H1 (cell line): ENCODE data around the gene PLSCR3. TPM values are rescaled to one million over a fixed set of nuclear protein-coding genes. Genes with fewer than 3 reads are reported as not detected.

Experiments
- CTCF ChIA-PET: fragments of 300-600 bp; sonication (Branson Sonifier 250); formaldehyde crosslinking; loops from one replicate; lab custom pipeline; 2021; ENCODE audit not compliant: partially characterized antibody; lab: Charles Lee
- POLR2A ChIA-PET: fragments of 300-600 bp; sonication (Branson Sonifier 250); formaldehyde crosslinking; loops from one replicate; lab custom pipeline; 2021; ENCODE audit warnings: inconsistent platforms; ENCODE audit not compliant: partially characterized antibody; lab: Charles Lee
- DNase-seq, 2 experiments: peaks; one replicate each; pipeline versions ENCODE4 v3.0.0 to v3.0.0-alpha.2; 2010 to 2022; ENCODE audit warnings: low spot score in 2 of 2, low read depth in 1 of 2, mixed read lengths in 1 of 2
- FAIRE-seq: peaks from 2 replicates; lab custom pipeline; 2011; peaks lifted over from hg19 to GRCh38; lab: Jason Lieb, UNC
- H2AFZ ChIP-seq: 2 replicates; pipeline ENCODE4 v1.8.1; 2012; ENCODE audit warnings: low read length, inconsistent platforms
- H2AK5ac ChIP-seq: 2 replicates; pipeline ENCODE4 v1.6.1; 2013; ENCODE audit warnings: low read depth, low read length
- H2BK120ac ChIP-seq: replicated peaks from 2 replicates; pipeline ENCODE3; 2013; ENCODE audit warnings: low read depth, low read length, inconsistent platforms
- H2BK12ac ChIP-seq: 2 replicates; pipeline ENCODE4 v1.6.1; 2013; ENCODE audit warnings: low read depth, low read length
- H2BK15ac ChIP-seq: 2 replicates; pipeline ENCODE4 v1.6.1; 2013; ENCODE audit warnings: low read length
- H2BK20ac ChIP-seq: 2 replicates; pipeline ENCODE4 v1.6.1; 2013; ENCODE audit warnings: low read length
- H2BK5ac ChIP-seq: 2 replicates; pipeline ENCODE4 v1.6.1; 2013; ENCODE audit warnings: low read depth, low read length
- H3K14ac ChIP-seq: 2 replicates; pipeline ENCODE4 v1.6.1; 2013; ENCODE audit warnings: inconsistent platforms; ENCODE audit not compliant: insufficient read length
- H3K18ac ChIP-seq: 2 replicates; pipeline ENCODE4 v1.6.1; 2013; ENCODE audit warnings: low read length; ENCODE audit errors: extremely low read depth
- H3K23ac ChIP-seq: 2 replicates; pipeline ENCODE4 v1.6.1; 2013; ENCODE audit warnings: inconsistent platforms; ENCODE audit not compliant: insufficient read length
- H3K23me2 ChIP-seq: 2 replicates; pipeline ENCODE4 v1.6.1; 2013; ENCODE audit warnings: low read depth, low read length
- H3K27ac ChIP-seq: 2 replicates; pipeline ENCODE4 v1.6.1; 2011; ENCODE audit warnings: low read depth, low read length, inconsistent platforms
- H3K27me3 ChIP-seq, 4 experiments: replicated peaks in 1 of 4; 1 replicate in 1 of 4; 2 replicates in 3 of 4; pipeline versions ENCODE4 v1.6.1 to v1.8.1; 2011 to 2013; ENCODE audit warnings: low read length in 3 of 4, mild to moderate bottlenecking in 3 of 4, inconsistent platforms in 2 of 4, mixed read lengths in 2 of 4, moderate library complexity in 1 of 4; ENCODE audit not compliant: control insufficient read depth in 3 of 4, insufficient read depth in 3 of 4; ENCODE audit errors: extremely low read depth in 1 of 4
- H3K36me3 ChIP-seq, 4 experiments: 2 replicates each; pipeline versions ENCODE4 v1.6.1 to v1.8.1; 2011 to 2013; ENCODE audit warnings: mild to moderate bottlenecking in 4 of 4, low read length in 3 of 4, moderate library complexity in 2 of 4, control low read depth in 1 of 4, inconsistent platforms in 1 of 4; ENCODE audit not compliant: insufficient read depth in 4 of 4, control insufficient read depth in 2 of 4
- H3K4ac ChIP-seq: replicated peaks from 2 replicates; pipeline ENCODE3; 2013; ENCODE audit warnings: low read length, low read depth, mixed read lengths, inconsistent platforms; ENCODE audit not compliant: insufficient read length
- H3K4me1 ChIP-seq, 4 experiments: replicated peaks in 1 of 4; 1 replicate in 1 of 4; 2 replicates in 3 of 4; pipeline versions ENCODE4 v1.6.1 to v1.8.1; 2011 to 2013; ENCODE audit warnings: low read length in 3 of 4, inconsistent platforms in 2 of 4, mixed read lengths in 1 of 4; ENCODE audit not compliant: insufficient read depth in 4 of 4, control insufficient read depth in 3 of 4
- H3K4me2 ChIP-seq, 2 experiments: 2 replicates each; pipeline versions ENCODE4 v1.6.1 to v1.8.1; 2011 to 2013; ENCODE audit warnings: low read depth in 2 of 2, low read length in 2 of 2, control low read depth in 1 of 2, inconsistent platforms in 1 of 2, mild to moderate bottlenecking in 1 of 2; ENCODE audit not compliant: insufficient read depth in 1 of 2
- H3K4me3 ChIP-seq, 4 experiments: fragments of 200-600, 300-600 bp in 1 of 4; sonication (generic), shearing (Covaris generic), sonication (Bioruptor Twin) in 1 of 4; 2 replicates each; pipeline versions ENCODE4 v1.5.1 to v1.8.1; 2011 to 2016; ENCODE audit warnings: low read length in 4 of 4, low read depth in 3 of 4, control low read depth in 2 of 4, inconsistent platforms in 2 of 4, mild to moderate bottlenecking in 2 of 4, mixed read lengths in 1 of 4, moderate library complexity in 1 of 4; ENCODE audit not compliant: insufficient read depth in 2 of 4; ENCODE audit errors: extremely low read depth in 1 of 4
- H3K56ac ChIP-seq: replicated peaks from 2 replicates; pipeline ENCODE3; 2013; ENCODE audit warnings: low read depth, mild to moderate bottlenecking, mixed read lengths, low read length, inconsistent platforms; ENCODE audit not compliant: insufficient read length
- H3K79me1 ChIP-seq: 2 replicates; pipeline ENCODE4 v1.6.1; 2013; ENCODE audit warnings: low read depth, low read length, control low read depth
- H3K79me2 ChIP-seq, 2 experiments: 2 replicates each; pipeline versions ENCODE4 v1.6.1 to v1.8.1; 2012 to 2013; ENCODE audit warnings: low read length in 2 of 2, mild to moderate bottlenecking in 2 of 2, inconsistent platforms in 1 of 2; ENCODE audit not compliant: insufficient read depth in 2 of 2, control insufficient read depth in 1 of 2
- H3K9ac ChIP-seq, 4 experiments: replicated peaks in 1 of 4; 1 replicate in 1 of 4; 2 replicates in 3 of 4; pipeline versions ENCODE4 v1.6.1 to v1.8.1; 2011 to 2013; ENCODE audit warnings: low read depth in 3 of 4, low read length in 3 of 4, control low read depth in 2 of 4, mild to moderate bottlenecking in 2 of 4, moderate library complexity in 2 of 4, inconsistent platforms in 1 of 4; ENCODE audit errors: extremely low read depth in 1 of 4
- H3K9me3 ChIP-seq, 2 experiments: 2 replicates each; pipeline versions ENCODE4 v1.6.1 to v1.8.1; 2012 to 2013; ENCODE audit warnings: mild to moderate bottlenecking in 2 of 2, moderate library complexity in 2 of 2, control low read depth in 1 of 2, inconsistent platforms in 1 of 2, low read depth in 1 of 2, low read length in 1 of 2, mixed read lengths in 1 of 2; ENCODE audit not compliant: insufficient read depth in 2 of 2
- H4K20me1 ChIP-seq, 2 experiments: replicated peaks in 1 of 2; 2 replicates each; pipeline versions ENCODE3 to v1.8.1; 2011 to 2013; ENCODE audit warnings: inconsistent platforms in 2 of 2, low read length in 2 of 2, mild to moderate bottlenecking in 1 of 2; ENCODE audit not compliant: insufficient read depth in 2 of 2, control insufficient read depth in 1 of 2
- H4K5ac ChIP-seq: 2 replicates; pipeline ENCODE4 v1.6.1; 2013; ENCODE audit warnings: low read length, low read depth, mixed read lengths, inconsistent platforms; ENCODE audit not compliant: insufficient read length
- H4K8ac ChIP-seq: 2 replicates; pipeline ENCODE4 v1.8.0; 2013; ENCODE audit warnings: mild to moderate bottlenecking, moderate library complexity, low read length, inconsistent platforms; ENCODE audit not compliant: insufficient read depth; ENCODE audit errors: extremely low read depth
- H4K91ac ChIP-seq: replicated peaks from 2 replicates; pipeline ENCODE3; 2013; ENCODE audit warnings: low read length, mixed read lengths, inconsistent platforms; ENCODE audit not compliant: insufficient read length
- CHD2 ChIP-seq: IDR thresholded peaks from 2 replicates; pipeline ENCODE4 v1.6.1; 2012; ENCODE audit warnings: low read length, improper control_type of control experiment
- RAD21 ChIP-seq, 2 experiments: IDR thresholded peaks in 1 of 2; conservative IDR thresholded peaks in 1 of 2; 2 replicates each; pipeline ENCODE4 v1.6.1; 2011; ENCODE audit warnings: low read depth in 2 of 2, low read length in 2 of 2, improper control_type of control experiment in 1 of 2, inconsistent platforms in 1 of 2, mild to moderate bottlenecking in 1 of 2, moderate library complexity in 1 of 2
- ZNF274 ChIP-seq: IDR thresholded peaks from 2 replicates; pipeline ENCODE4 v1.7.0; 2012; ENCODE audit warnings: low read length, borderline replicate concordance; ENCODE audit errors: extremely low read depth
- WGBS, 2 experiments: shearing (Covaris generic) in 1 of 2; methylation state at CpG; one replicate each; pipeline versions ENCODE4 v1.1.6 to v1.1.7; 2013 to 2015; ENCODE audit warnings: low lambda C conversion rate in 2 of 2, mixed read lengths in 2 of 2, inconsistent platforms in 1 of 2, low coverage in 1 of 2, missing lambda C conversion rate in 1 of 2; ENCODE audit not compliant: insufficient replicate concordance in 2 of 2, insufficient coverage in 1 of 2, insufficient read length in 1 of 2; ENCODE audit errors: extremely low coverage in 1 of 2, missing lambda C conversion rate in 1 of 2; 5-methylcytosine and 5-hydroxymethylcytosine counted together
- polyA plus RNA-seq, 7 experiments: library from polyadenylated mRNA; depleted of rRNA in 3 of 7; stranded (reverse) in 5 of 7; unstranded in 2 of 7; fragments of >200 nt in 5 of 7; fragments of 200-250 nt in 2 of 7; gene quantifications; 1 replicate in 5 of 7; 2 replicates in 1 of 7; 4 replicates in 1 of 7; pipeline versions ENCODE4 v1.2.1 to v1.2.3, GENCODE V29; 2011 to 2013; ENCODE audit warnings: missing spikeins in 2 of 7, mixed read lengths in 2 of 7
- total RNA-seq: library from RNA; stranded (reverse); fragmentation: NEBNext Ultra II Directional; extraction: Animal tissue kit (Norgen Biotek cat#: 25700); gene quantifications from 2 replicates; pipeline ENCODE4 v1.2.1, GENCODE V29; 2021

Gene PLSCR3
- total and polyA plus RNA-seq, 2 of the 8 experiments (the other 6 are each of a cell fraction or from before 2014, with no cell fraction given), result 36.1 to 38.7 TPM

- Histone ChIP-seq H3K23ac (no peak overlapping the region), H3K27ac (no peak overlapping the region), H2BK120ac (no peak overlapping the region), H4K5ac (no peak overlapping the region), H4K91ac (peak overlapping the region; percentile 29), H3K79me2 (no peaks in the 10 kb centered on the region), H4K20me1 (no peaks in the 10 kb centered on the region), H4K8ac (peak overlapping the region; percentile 18; the same call in 1 of the 2 replicates), H3K9me3 (no peaks in the 10 kb centered on the region), H3K18ac (peak overlapping the region; percentile 97; the same call in 1 of the 2 replicates), H2AFZ (no peak overlapping the region), H3K23me2 (peaks cover 31% of the 10 kb centered on the region), H3K4ac (peak overlapping the region; percentile 44), H2AK5ac (peak overlapping the region; percentile 48; the same call in 1 of the 2 replicates), H2BK12ac (peak overlapping the region; percentile 99), H3K9ac (peak overlapping the region in 1 of 4 experiments; percentile 3; a peak in 2 of 7 replicates), H3K79me1 (no peaks in the 10 kb centered on the region), H2BK5ac (peak overlapping the region; percentile 80; the same call in 1 of the 2 replicates), H2BK15ac (no peak overlapping the region), H3K56ac (no peak overlapping the region), H2BK20ac (no peak overlapping the region; the same call in 1 of the 2 replicates), H3K4me3 (peak overlapping the region; percentile 50 to 83 (median 67)), H3K4me2 (peak overlapping the region; percentile 91), H3K4me1 (peaks cover 0 to 29% (median 15%) of the 10 kb centered on the region in 4 experiments; a peak in 6 of 7 replicates), H3K27me3 (peaks cover 2 to 19% (median 12%) of the 10 kb centered on the region in 4 experiments; a peak in 6 of 7 replicates), H3K36me3 (no peaks in the 10 kb centered on the region), H3K14ac (no peak overlapping the region)
- FAIRE-seq (no peak), DNase-seq (no peak)
- ChIA-PET POLR2A (interaction anchor here (0.9 to 15.5 kb wide), 25 partner anchors 8 to 250 kb away, joined by 3 to 339 read pairs (median 4); partner anchors contain the start of genes ACAP1, CHRNB1, CLDN7 and KCTD11), CTCF (interaction anchor here (0.6 to 5.1 kb wide), 31 partner anchors 9 to 312 kb away, joined by 3 to 56 read pairs (median 5); partner anchors contain the start of genes KCTD11, SPEM2, TMEM256 and TMEM95)
- WGBS, 2 experiments, result 4% methylated on average over 25 of the region's 31 CpGs; no CpG with 5 or more reads in 1 of the 2 experiments
- TF ChIP-seq RAD21 (IDR thresholded peaks at IDR 0.05 in 1 of 2, conservative IDR thresholded peaks at IDR 0.05 in 1 of 2; ENCODE audit: low read depth in 2 of 2, low read length in 2 of 2), result no peak
- no peak for TF ChIP-seq ZNF274
- TF ChIP-seq CHD2, result no peak
These were observed 43.1 kb upstream of the PLSCR3 start for GRCh38 chr17:7437369-7437863.
